NCI-H2107 treated with DMSO at 0.1 percent for 48 hours (cell line): ENCODE measurements around the gene RGS16.
"Not testable (repeated sequence)": the region's sequence is repeated elsewhere in the genome, so short reads cannot be mapped to it uniquely, and the experiment has no call there.

ENCODE experiments used
- DNase-seq: peaks from one replicate; lab custom pipeline; 2025; ENCODE audit not compliant: unreplicated experiment; lab: John Stamatoyannopoulos, UW

RGS16 gene

GRCh38 chr1:182604175-182605164 lies at the start of gene RGS16:
Gene RGS16 (minus strand): TSS chr1:182604389. CDS start chr1:182604259, 130 bp downstream.
- DNase-seq: peak; percentile 97

- no peak for DNase-seq
These were observed 49.8 kb upstream of the RGS16 start for GRCh38 chr1:182653986-182654385.

GRCh38 chr1:182652933-182653332 lies 48.7 kb upstream of the RGS16 start:
- DNase-seq: no peak

GRCh38 chr1:182651339-182651724 lies 47.1 kb upstream of the RGS16 start:
- DNase-seq: no peak

GRCh38 chr1:182650678-182651338 lies 46.6 kb upstream of the RGS16 start:
- DNase-seq: no peak

- no peak for DNase-seq
These were observed 44.9 kb upstream of the RGS16 start for GRCh38 chr1:182649041-182649440.

GRCh38 chr1:182646739-182647138 lies 42.5 kb upstream of the RGS16 start:
- no peak for DNase-seq

- DNase-seq: no peak
These were observed 40.7 kb upstream of the RGS16 start for GRCh38 chr1:182644886-182645285.

- DNase-seq: no peak
These were observed 39.5 kb upstream of the RGS16 start for GRCh38 chr1:182643699-182644098.

GRCh38 chr1:182642461-182642860 lies 38.3 kb upstream of the RGS16 start:
- no peak for DNase-seq

- no peak for DNase-seq
These were observed 37.4 kb upstream of the RGS16 start for GRCh38 chr1:182641561-182641960.

- DNase-seq: no peak
These were observed 35.1 kb upstream of the RGS16 start for GRCh38 chr1:182639330-182639729.

GRCh38 chr1:182637769-182638168 lies 33.6 kb upstream of the RGS16 start:
- no peak for DNase-seq

GRCh38 chr1:182635871-182636270 lies 31.7 kb upstream of the RGS16 start:
- no peak for DNase-seq

GRCh38 chr1:182634306-182635072 lies 30.3 kb upstream of the RGS16 start:
- DNase-seq: peak; percentile 41

- DNase-seq: peak; percentile 87
These were observed 29.6 kb upstream of the RGS16 start for GRCh38 chr1:182633657-182634281.

- DNase-seq: no peak
These were observed 28.8 kb upstream of the RGS16 start for GRCh38 chr1:182633031-182633430.

GRCh38 chr1:182632441-182632857 lies 28.3 kb upstream of the RGS16 start:
- DNase-seq: not testable (repeated sequence)

- no peak for DNase-seq
These were observed 27.8 kb upstream of the RGS16 start for GRCh38 chr1:182631954-182632353.

- DNase-seq: no peak
These were observed 27.0 kb upstream of the RGS16 start for GRCh38 chr1:182631053-182631677.
